NCI-H187 (cell line): ENCODE measurements around the gene GMDS.
A peak's percentile ranks its signal among the peaks of the same experiment; 100 is the strongest.

Experiments
- DNase-seq, 2 experiments: peaks; one replicate each; lab custom pipeline; 2025; lab: John Stamatoyannopoulos, UW

Gene GMDS

DNA sequence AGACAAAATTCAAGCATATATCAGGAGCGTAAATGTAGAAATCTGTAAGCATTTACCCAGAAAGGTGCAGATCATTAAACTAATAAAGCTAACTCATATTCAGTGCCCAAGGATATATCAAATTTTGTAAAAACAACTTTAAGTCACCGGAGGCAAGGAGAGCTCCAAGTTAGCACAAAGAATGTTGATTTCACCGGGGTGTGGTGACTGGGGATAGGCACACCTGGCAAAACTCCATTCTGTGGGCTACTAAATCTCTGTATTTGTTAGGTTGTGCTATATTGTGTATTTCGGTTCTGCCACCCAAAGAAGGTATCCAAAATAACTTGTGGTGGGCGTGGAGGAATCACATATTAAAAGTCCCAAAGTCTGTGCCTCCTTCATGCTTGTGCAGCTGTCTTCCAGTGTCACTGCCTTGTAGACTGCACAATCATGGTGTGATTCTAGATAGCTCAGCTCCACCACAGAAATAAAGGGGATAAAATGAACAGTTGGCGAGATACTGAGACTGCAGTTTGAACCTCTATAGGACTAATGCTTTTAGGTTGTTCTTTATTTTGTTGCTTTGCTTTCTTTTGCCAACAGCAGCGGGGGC is 111.6 kb downstream of the GMDS start:
- DNase-seq: no peak

DNA sequence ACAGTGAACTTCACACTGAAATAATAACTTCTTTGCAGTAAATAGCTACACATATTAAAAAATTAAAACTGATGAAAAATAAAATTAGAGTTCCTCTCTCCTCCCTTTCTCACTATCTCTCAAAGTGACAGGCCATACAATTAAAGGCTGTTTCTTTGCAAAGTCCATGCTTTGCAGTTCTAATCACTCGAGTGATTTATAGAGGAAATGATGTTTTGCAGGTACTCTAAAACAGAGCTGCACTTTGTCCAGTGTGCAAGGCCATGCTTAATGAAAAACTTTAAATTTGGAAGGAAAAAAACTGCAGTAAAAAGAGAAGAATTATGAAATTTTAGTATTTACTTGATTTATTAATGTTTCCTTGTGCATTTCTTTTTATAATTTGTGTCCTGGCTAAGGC is 112.5 kb downstream of the GMDS start:
- DNase-seq: no peak

DNA sequence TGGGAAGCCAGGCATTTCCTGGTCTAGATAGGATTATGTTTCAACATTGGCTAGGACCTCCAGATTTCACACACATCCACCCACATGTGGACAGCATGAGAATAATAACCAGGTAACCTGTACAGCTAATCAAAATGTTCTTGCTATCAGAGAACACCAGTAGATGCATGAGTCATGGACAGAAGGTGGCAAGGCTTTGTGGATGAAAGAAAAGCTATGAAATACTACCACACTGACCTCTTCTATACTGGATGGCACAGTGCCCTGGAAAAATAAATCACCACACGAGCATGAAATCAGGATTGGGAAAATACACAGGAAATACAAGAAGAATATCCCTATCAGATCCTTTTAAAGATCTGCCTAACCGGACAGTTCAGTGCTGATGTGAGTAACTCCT is 113.0 kb downstream of the GMDS start:
- DNase-seq: no peak

DNA sequence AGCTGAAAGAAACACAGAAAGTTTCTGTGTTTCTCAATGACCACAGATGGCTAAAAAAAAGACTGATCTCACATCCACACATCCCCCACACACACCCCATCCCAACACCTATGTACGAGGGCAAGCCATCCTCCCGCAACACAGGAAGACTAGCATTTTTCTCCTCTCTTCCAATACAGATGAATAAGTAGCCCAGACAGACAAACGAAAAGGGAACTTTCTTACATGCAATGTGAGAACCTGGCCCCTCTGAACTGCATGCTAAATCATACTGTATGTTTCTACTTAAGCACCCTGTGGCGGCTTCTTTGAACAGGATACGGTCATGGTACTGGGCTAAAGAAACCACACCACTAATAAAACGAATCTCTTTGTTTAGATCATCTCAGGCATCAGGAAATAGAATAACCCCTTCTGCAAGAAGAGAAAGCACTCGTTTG is 116.2 kb downstream of the GMDS start:
- no peak for DNase-seq

DNA sequence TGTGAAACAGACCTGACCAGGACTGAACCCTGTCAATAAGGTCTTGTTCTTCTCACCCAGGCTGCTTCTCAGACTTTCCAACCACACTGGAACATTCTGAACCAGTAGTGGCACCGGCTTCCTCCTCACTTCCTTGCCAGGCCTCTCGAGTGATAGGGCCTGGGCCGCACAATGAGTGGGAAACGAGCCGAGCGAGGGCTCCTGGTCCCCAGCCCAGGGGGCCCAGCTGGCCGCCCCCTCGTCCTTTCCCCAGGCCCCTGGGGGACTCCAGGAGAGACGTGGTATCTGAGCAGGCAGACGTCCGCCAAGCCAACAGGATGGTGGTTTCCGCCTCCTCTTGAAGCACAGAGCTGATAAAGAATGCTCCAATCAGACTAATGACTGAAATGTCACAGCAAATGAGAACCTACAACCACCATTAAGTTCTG is 117.9 kb downstream of the GMDS start:
- no peak for DNase-seq

DNA sequence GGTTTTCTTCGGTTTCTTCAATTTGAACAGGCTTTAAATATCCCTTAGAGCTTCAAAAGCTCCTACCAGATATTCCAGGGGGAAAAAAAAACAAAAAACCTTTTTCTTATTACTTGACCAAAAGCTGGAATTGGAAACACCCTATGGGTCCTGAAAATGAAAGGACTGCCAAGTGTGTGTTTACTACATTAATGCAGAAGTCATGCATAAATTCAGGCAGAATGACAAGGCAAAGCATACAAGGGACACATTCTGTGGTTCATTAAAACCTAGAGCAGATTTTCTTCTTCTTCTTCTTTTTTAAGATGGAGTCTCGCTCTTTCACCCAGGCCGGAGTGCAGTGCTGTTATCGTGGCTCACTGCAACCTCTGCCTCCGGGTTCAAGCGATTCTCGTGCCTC is 119.1 kb downstream of the GMDS start:
- no peak for DNase-seq

DNA sequence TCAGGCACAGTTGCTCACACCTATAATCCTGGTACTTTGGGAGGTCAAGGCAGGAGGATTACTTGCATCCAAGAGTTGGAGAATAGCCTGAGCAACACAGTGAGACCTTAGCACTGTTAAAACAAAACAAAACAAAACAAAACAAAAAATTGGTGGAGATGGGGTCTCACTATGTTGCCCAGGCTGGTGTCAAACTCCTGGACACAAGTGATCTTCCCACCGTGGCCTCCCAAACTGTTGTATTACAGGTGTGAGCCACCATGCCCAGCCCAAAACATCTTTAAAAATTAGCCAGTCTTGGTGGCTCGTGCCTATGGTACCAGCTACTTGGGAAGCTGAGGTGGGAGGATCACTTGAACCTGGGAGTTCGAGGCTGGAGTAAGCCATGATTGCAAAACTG is 120.2 kb downstream of the GMDS start:
- no peak for DNase-seq

DNA sequence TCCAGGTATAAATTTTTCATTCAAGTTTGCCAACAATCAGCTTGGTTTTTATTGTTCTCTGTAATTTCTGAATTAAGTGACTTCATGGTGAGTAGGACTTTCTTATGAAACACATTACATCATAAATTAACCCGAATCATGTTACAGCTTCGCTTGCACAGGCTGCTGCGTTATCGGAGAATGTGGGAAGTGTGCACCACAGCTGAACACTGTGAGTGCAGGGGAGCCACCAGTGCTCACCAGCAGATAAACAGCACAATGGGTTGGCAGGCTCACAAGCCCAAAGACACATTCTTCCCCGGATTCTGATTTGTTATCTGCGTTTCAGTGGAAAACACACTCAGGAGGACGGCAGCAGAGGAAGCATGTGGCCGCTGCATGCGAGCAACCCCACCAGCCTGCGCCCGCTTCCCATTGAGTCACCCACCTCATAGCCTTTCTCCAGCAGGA is 121.1 kb downstream of the GMDS start:
- DNase-seq: no peak

DNA sequence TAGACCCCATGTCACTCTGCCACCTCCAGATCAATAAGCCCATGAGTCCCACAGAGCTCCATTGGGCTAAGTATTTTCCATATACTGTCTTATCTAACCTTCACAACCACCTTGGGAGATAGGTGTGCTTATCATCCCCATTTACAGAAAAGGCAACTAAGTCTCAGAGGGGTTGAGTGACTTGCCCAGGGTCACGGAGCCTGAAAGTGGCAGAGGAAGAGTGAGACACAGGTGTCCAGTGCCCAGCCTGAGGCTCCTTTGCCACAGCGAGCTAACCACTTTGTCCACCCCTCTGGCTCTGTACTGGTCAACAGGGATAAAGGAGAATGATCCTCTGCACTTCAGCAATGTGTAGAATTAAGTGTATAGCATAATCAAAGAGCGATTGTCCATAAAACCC is 124.5 kb downstream of the GMDS start:
- DNase-seq: no peak

DNA sequence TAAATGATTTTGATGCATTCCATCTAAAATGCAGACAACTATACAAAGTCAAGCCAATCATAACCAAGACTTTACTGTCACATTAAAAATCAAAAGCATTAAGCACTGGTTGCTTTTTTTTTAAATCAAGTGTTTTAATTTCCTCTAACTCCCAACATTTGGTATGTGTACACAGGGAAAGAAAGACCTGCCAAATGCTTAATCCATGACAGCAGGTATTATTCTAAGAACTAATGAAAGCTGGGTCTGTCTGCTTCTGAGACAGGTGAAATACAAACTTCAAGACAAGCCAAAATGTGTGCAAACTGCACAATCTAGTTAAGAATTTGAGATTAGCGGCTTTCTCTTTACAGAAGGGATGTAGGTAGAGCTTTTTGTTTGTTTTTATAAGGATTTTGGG is 126.1 kb downstream of the GMDS start:
- no peak for DNase-seq

DNA sequence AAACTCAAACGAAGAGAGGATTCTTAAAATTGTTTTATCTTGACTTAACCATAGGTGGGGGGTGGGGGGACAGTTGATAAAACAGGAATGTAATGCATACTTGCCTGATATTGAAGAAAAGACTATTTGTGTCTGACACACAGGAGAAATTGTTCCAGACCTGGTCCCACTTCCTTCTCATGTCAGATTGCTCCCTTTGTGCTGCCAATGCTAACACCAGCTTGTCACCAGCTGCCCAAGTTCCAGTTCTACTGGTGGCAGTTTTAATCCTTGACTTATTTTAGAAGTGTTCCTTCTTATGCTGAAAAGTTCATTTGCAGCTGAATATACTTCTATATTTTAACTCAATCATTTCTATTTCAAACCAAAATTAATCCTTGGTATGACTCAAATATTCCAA is 127.3 kb downstream of the GMDS start:
- DNase-seq: no peak

DNA sequence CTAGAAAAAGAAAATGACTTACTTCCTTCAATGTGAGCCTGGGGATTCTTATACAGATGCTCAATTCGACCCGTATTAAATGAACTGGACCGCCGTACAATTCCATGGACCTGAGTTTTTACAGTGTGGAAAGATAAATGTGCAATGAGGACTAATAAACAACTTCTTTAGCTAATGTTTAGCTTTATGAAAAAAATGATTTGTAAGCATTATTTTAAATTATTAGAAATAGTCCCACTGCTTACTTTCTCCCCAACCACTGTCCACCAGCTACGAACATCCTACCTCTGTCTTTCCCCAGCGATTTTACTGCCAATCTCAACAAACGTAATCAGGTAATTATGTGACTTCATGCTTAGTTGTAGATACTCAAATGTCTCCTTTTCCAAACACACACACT is 128.0 kb downstream of the GMDS start:
- DNase-seq: no peak

DNA sequence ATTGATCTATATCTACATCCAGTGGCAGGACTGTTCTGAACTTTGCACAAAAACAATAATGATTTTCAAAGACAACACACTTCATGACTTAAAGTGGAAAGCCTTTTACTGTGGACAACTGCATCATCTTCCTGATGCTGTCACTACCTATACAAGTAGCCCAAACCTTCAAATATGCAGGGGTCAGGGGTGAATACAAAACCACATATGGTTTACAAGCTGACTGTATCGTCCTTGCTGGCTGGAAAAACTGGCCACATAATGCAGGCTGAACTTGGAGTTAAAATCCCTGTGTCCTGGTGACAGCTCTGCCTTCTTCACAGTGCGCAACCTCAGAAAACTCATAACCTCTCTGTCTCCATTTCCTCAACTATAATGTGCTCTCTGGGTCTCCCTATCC is 128.9 kb downstream of the GMDS start:
- no peak for DNase-seq

DNA sequence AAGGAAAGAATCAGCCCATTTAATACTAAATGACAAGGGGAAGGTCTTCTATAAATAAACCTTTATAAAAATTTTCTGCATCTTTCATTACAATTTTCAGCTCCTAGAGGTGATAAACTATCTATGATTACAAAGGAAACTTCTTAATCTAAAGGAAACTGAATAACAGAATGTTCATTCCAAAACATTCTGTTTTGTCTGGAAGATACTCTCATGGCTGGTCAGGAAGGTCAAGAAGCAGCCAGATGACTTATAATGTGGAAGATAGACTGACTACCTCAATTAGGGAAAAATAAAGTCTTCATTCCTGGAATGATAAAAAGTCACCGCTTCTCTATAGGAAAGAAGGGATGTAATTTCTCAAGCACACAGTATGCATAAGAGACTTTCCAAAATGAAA is 131.3 kb downstream of the GMDS start:
- DNase-seq: no peak

DNA sequence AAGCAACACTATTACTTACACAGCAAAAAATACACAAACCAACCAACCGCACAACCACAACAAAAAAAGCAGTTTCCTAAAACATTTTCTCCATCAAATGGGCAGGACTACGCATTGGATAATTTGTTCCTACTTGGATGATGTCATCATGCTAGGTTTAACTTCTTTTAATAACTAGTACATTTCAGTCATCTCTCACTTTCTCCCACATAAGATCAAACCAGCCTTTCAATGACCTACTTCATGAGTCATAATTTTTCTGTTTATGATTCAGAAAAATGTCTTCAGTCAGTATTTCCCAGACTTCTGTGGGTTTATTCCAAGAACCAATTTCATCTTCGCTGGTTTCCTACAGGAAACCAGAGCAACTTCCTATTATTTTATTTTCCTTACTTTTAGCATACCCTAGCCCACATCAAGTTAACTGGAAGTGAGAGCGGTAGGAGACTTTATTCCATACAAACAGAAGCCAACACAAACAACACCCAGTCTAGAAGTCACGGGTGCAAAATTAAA is 134.2 kb downstream of the GMDS start:
- DNase-seq: no peak

DNA sequence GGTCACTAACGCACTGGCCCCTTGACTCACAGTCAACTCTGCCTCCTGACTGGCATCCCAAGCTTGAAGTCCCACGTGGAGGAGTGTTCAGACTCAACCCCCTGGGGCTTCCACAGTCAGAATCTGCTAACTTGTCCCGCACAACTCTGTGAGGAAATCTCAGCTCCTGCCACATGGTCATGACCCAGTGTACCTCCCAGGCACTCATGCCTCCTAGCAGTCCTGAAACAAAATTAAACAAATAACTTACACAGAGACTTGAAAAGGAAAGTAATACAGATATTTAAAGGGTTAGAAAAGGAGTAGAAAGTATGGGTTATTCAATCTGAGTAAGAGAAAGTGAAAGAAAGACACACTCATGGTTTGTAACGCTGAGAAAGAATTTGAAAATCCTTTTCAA is 134.9 kb downstream of the GMDS start:
- no peak for DNase-seq

DNA sequence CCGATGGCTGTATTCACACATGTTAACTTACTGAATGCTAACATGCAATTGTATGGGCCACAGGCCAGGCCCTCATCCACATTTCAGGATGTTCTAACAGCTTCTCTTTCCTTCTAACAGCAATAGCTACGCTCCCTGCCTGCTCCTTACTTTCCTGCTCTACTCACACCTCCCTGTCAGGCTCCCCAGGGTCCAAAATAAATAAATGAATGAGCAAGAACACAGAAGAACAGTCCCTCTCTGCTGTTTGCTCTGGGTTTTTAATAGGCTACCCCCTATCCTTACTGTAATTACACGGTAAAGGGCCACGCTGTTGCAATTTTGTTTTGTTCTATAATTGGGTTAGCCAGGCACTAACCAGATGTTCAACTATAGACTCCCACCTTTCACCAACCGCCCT is 135.6 kb downstream of the GMDS start:
- DNase-seq: no peak

DNA sequence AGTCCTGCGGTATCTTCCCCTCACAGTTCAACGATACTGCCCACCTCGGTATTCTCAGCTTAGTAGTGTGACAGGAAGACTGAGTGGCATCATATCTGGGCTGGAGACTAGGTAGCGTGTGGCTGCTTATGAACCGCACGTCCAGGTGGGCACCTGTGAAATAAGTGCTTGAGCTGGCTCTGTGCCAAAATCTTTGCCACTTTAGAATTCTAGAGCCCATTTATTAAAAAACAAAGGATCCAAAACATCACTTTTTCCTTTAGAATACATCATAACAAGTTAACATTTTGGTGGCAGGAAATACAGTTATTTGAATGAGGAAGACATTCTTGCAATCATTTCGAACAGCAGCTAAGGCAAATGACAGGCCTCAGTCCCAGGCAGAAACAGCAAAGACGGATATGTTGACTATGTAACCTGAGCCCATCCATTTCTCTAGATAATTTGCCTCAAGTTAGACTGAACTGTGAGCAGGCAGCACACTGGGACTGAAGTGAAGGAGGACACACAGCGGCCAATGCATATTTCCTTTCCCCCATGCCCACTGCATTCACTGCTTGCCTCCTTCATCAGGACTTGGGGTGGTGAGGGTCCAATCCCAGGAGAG is 136.6 kb downstream of the GMDS start:
- DNase-seq: peak; percentile 42 to 53

DNA sequence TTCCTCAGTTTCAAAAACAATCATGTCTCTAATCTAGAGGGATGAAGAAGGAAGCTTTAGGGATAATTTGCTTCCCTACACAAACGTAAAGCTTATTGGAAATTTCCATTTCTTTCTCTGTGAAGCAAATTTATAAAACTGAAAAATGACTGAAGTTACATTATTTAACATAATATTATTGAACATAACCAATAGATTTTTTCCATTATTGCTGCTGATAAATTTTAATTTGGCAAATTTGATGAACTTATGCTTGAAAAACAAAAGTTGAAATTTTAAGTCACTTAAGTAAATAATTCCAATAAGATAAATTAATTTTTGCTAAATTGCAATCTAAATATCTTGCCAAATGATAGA is 140.9 kb downstream of the GMDS start:
- DNase-seq: no peak

DNA sequence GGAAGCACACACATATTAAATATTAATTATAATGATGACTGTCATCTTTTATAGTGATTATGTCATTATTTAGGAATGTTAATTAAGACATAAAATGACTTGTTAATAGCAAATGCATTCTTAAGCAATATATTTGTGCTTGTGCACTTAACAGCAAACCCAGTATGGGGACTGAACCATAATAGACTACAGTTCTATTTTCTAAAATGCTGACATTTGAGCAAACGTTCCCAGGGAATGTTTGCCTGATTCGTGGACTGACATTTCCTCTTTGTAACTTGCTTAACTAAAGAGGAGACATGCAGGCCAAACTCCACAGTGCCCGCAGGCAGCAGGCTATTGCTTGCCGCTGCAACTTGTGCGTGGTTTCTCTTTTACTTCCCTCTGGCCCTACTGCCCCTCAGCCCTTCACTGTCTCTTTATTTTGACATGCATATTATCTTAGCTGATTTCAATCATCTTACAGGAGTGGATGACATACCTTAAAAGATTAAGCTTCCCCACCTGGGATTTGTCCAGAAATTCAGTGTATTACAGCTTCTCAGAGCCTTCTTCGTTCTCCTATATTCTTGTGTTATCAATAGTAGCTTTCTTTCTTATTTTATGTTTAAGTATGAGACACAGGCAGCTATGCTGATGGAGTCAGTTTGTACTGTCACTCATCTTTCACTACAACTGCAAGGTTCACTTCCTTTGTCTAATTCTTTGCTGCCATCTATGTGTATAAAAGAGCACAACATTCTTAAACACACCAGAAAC is 141.5 kb downstream of the GMDS start:
- no peak for DNase-seq

DNA sequence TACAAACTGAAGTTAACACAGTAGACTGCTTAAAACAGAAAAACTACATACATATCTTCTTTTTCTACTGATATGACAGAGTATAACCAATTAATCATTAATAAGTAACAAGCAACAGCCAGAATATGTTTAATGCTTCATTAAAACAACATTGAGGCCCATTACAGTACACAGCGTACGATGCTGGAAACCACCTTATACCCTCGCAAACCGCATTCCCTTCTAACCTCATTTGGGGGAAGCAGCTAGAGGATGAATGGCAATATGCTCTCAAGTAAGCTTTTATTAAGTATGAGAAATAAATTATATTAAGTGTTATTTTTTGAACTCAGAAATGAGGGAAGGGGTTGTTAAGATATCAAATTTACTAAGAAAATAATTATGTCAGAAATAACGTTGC is 142.4 kb downstream of the GMDS start:
- DNase-seq: no peak

DNA sequence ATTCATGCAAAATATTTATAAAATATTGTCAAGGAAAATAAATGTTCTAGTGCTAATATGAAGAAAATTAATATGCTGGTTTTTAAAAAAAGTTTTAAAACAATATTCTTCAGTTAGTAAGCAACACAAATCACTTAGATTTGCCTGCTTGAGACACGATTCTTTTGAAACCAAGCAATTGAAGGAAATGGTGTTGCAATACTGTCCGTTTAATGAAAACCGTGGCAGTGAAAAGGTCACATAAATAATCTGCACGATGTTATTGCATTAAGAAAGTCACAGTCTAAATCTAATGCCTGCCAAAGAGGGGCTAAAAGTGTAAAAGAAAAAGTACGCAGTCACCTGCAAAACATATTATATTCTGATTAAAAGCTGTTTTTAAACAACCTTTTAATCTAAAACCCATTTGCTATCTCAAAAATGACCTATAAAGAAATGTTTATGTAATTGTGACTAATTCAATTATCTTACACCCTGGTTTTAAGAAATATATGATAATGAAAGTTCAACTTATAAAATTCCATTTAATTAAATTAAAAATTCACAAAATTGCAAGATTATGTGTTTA is 143.0 kb downstream of the GMDS start:
- no peak for DNase-seq

DNA sequence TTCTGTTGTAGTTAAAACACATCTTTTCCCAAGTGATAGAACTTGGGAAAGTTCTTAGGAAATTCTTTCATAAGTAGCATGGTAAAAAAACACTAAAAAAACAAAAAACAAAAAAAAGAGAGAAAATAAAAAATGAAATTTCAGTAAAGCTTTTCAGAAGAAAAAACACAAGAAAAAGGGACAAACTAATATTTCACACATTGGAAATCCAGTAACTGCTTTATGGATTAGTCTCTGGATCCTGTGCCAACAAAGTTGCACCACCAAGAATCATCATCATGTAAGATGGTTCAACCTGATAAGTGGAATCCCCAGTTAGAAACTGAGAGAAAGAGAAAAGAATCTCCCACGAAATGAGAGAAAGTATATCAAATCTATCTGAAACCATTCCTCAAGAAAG is 144.2 kb downstream of the GMDS start:
- no peak for DNase-seq
